ENCODE data around the gene PAAF1.

The PAAF1 gene

DNA sequence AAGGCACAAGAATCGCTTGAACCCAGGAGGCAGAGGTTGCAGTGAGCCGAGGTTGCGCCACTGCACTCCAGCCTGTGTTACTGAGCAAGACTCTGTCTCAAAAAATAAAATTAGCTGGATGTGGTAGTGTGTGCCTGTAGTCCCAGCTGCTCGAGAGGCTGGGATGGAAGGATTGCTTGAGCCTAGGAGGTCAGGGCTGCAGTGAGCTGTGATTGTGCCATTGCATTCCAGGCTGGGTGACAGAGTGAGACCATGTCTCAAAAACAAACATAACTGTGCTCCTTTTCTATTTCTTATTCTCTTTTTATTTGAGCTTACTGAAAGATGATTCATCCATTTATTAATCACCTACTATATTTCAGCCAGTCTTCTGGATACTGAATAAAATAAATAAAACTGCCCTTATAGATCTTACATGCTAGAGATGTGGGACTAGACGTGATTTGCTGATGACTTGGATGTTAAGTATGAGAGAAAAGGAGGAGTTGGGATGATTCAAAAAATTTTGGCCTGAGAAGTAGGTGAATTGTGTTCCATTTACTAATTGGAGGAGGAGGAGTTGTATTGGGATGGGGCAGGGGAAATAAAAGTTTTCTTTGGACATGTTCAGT lies 18.0 kb downstream of the PAAF1 start:
- no peak for TF ChIP-seq Cebpa-rat (IDR thresholded peaks at IDR 0.05)
- H3K4me2 ChIP-seq, result no peak overlapping the region

DNA sequence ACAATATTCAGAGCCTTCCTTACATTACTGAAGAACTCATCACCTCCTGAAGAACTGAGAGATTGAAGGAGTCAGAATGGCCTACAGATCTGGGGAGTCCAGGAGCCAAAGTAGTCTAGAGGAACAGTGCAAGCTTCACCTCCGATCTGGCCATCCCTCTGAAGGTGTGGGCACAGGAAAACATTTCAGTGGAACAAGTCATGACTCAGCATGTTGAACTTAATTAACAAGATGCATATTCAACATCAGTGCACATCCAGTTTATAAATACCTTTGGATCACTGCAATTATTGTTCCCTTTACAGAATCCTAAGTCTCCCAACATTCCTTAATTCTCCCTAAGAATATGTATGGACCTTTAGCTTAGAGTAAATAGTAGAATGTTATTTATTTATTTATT lies 25.5 kb downstream of the PAAF1 start:
- Histone ChIP-seq H3K27me3 (no peaks in the 10 kb centered on the region), H3K9me3 (replicated peaks in 1 of 11) (no peaks in the 10 kb centered on the region), H3K4me1 (peaks cover 0 to 2% (median 0%) of the 10 kb centered on the region in 10 experiments; a peak in 1 of 20 replicates), H3K4me3 (no peak overlapping the region), H3K36me3 (peaks cover 27 to 61% (median 44%) of the 10 kb centered on the region in 11 experiments), H3K4me2 (no peak overlapping the region), H3K9ac (no peak overlapping the region), H3K27ac (no peak overlapping the region), H4K20me1 (no peaks in the 10 kb centered on the region)
- TF ChIP-seq Cebpa-rat (IDR thresholded peaks at IDR 0.05), result no peak

More for the DNA sequence above, 18.0 kb downstream of the PAAF1 start:
- Histone ChIP-seq H3K27ac (no peak overlapping the region), H3K36me3 (peaks cover 37 to 76% (median 57%) of the 10 kb centered on the region in 11 experiments), H3K9ac (no peak overlapping the region), H3K4me3 (no peak overlapping the region), H3K9me3 (replicated peaks in 1 of 11) (peaks cover 0 to 6% (median 0%) of the 10 kb centered on the region in 11 experiments; a peak in 2 of 22 replicates), H4K20me1 (no peaks in the 10 kb centered on the region), H3K4me1 (no peaks in the 10 kb centered on the region), H3K27me3 (no peaks in the 10 kb centered on the region)

DNA sequence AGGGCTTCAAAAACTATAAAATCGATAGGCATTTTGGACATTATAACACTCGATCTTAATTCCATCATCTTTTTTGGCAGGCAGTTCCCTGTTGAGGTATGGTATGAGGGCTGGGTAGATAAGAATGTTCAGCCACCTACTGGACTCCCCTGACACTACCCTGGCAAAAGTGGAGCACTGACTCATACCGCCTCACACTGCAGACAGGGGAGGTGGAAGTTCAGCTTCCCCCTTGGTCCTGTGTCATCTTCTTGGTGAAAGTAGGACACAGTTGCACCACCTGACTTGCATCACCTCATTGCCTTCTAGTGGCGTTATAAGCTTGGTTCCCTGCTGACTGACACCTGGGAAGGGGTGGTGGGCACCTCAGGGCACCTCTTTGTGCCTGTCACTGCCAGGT lies 30.4 kb downstream of the PAAF1 start:
- no peak for TF ChIP-seq Cebpa-rat (IDR thresholded peaks at IDR 0.05)
- peaks cover 0 to 4% (median 0%) of the 10 kb centered on the region in 10 experiments; a peak in 1 of 20 replicates for H3K4me1 ChIP-seq
- no peak overlapping the region for H3K27ac ChIP-seq
- no peaks in the 10 kb centered on the region for H3K27me3 ChIP-seq
- peaks cover 30 to 67% (median 55%) of the 10 kb centered on the region in 11 experiments for H3K36me3 ChIP-seq
- no peak overlapping the region for H3K4me3 ChIP-seq
- H3K9ac ChIP-seq, result no peak overlapping the region
- no peaks in the 10 kb centered on the region for H4K20me1 ChIP-seq
- 0 out of 22 replicates have a peak overlapping the region, but pooled peaks of 1 of the 11 experiments have one; percentile 1 for H3K4me2 ChIP-seq
- H3K9me3 ChIP-seq (replicated peaks in 1 of 11), result no peaks in the 10 kb centered on the region

DNA sequence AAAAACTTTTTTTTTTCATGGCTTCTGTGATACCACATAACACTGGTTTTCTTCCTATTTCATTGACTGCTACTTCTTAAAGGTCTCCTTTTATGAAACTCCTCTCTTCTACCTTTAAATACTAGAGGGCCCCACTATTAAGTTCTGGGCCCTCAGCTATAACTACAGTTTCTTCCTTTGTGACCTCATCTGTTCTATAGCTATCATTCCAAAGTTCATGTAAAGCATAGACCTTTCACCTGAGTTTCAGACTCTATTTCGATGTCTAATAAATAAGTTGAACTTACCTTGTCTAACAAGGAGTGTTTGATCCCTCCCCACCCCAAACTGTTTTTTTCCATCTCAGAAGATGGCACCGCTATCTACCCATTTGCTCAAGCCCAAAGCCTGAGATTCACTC lies 35.2 kb downstream of the PAAF1 start:
- Histone ChIP-seq H3K27me3 (no peaks in the 10 kb centered on the region), H3K4me1 (peaks cover 0 to 13% (median under 1%) of the 10 kb centered on the region in 10 experiments; a peak in 8 of 20 replicates), H3K27ac (no peak overlapping the region), H3K4me2 (no peak overlapping the region), H3K4me3 (no peak overlapping the region), H3K9ac (no peak overlapping the region), H3K36me3 (peaks cover 65 to 93% (median 82%) of the 10 kb centered on the region in 11 experiments), H3K9me3 (replicated peaks in 1 of 11) (no peaks in the 10 kb centered on the region), H4K20me1 (no peaks in the 10 kb centered on the region)
- no peak for TF ChIP-seq Cebpa-rat (IDR thresholded peaks at IDR 0.05)

DNA sequence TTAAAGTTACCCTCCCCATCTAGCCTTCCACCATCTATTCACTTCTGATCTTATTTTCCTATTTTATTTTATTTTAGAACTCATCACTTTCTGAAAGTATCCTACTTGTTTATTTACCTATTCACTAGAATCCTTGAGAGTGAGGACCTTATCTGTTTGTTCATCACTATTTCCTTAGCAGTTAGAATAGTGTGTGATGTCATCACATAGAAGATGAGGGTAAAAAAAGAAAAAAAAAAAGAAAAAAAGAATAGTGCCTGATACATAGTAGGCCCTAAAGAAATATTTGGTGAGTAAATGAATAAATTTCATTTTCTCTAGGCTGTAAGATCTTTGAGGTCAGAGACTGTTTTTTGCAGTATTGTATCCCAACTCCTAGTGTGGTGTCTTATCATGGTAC lies 36.7 kb downstream of the PAAF1 start:
- Histone ChIP-seq H3K4me2 (no peak overlapping the region), H3K27ac (no peak overlapping the region), H3K4me1 (peaks cover 0 to 21% (median 4%) of the 10 kb centered on the region in 10 experiments; a peak in 9 of 20 replicates), H3K36me3 (peaks cover 75 to 100% (median 93%) of the 10 kb centered on the region in 11 experiments), H3K4me3 (no peak overlapping the region), H4K20me1 (no peaks in the 10 kb centered on the region), H3K9me3 (replicated peaks in 1 of 11) (no peaks in the 10 kb centered on the region), H3K27me3 (no peaks in the 10 kb centered on the region), H3K9ac (no peak overlapping the region)
- TF ChIP-seq Cebpa-rat (IDR thresholded peaks at IDR 0.05), result no peak

DNA sequence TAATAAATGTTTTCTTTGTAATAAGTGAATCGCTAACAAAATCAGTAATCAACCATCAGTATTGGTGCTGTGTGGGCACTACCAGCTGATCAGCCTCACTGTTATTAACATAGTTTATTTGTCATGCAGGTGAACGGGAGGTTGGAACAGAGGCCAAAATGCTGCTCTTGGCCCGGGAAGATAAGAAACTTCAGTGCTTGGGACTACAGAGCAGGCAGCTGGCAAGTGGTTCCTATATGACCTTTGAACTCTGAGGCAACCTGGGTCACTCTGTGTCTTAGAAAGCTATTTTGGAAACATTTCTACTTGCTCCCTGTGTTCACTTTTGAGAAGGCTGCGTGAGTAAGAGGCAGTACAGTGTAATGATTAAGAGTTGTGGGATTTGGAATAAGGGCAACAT lies 37.5 kb downstream of the PAAF1 start:
- H3K4me3 ChIP-seq, result no peak overlapping the region
- H3K27me3 ChIP-seq, result no peaks in the 10 kb centered on the region
- peaks cover 77 to 100% (median 94%) of the 10 kb centered on the region in 11 experiments for H3K36me3 ChIP-seq
- H4K20me1 ChIP-seq, result no peaks in the 10 kb centered on the region
- no peak for TF ChIP-seq Cebpa-rat (IDR thresholded peaks at IDR 0.05)
- H3K9me3 ChIP-seq (replicated peaks in 1 of 11), result no peaks in the 10 kb centered on the region
- H3K27ac ChIP-seq, result no peak overlapping the region
- no peak overlapping the region for H3K4me2 ChIP-seq
- no peak overlapping the region for H3K9ac ChIP-seq
- H3K4me1 ChIP-seq, result peaks cover 0 to 21% (median 4%) of the 10 kb centered on the region in 10 experiments; a peak in 9 of 20 replicates

DNA sequence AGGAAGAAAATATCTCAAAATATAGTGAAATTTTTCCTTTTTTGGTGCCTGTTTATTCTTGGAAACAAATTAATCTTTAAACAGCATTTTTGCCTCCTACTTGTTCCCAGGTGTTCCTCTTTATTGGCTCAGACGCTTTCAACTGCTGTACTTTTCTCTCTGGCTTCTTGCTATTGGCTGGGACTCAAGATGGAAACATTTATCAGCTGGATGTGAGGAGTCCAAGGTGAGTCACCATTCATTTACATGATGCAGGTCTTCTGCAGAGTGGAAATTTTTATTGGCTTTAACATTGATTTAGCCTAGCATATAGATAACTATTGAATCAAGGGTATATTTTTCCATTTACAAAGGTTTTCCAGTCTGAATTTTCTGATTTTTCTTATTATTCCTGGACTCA lies 39.6 kb downstream of the PAAF1 start:
- Histone ChIP-seq H3K27ac (no peak overlapping the region), H3K36me3 (peaks cover 76 to 100% (median 96%) of the 10 kb centered on the region in 11 experiments), H3K27me3 (no peaks in the 10 kb centered on the region)

DNA sequence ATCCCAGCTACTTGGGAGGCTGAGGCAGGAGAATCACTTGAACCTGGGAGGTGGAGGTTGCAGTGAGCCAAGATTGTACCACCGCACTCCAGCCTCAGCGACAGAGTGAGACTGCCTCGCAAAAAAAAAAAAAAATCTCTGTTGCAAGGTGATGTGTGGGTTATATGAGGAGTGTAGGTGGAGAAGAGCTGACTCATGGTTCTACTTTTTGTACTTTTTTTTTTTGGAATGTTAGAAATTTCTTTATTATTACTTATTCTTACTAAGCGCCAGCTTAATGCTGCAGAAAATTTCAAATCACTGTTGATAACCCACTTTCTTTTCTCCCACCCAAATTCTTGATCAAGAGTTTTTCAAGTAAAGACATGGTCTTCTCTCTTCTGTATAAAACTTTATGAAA lies 44.4 kb downstream of the PAAF1 start:
- Histone ChIP-seq H4K20me1 (no peaks in the 10 kb centered on the region), H3K4me1 (peaks cover 0 to 16% (median 4%) of the 10 kb centered on the region in 10 experiments; a peak in 9 of 20 replicates), H3K9ac (no peak overlapping the region), H3K27ac (no peak overlapping the region), H3K27me3 (no peaks in the 10 kb centered on the region), H3K9me3 (replicated peaks in 1 of 11) (no peaks in the 10 kb centered on the region), H3K36me3 (peaks cover 55 to 93% (median 83%) of the 10 kb centered on the region in 11 experiments), H3K4me3 (no peak overlapping the region), H3K4me2 (no peak overlapping the region)
- no peak for TF ChIP-seq Cebpa-rat (IDR thresholded peaks at IDR 0.05)

More for the DNA sequence above, 39.6 kb downstream of the PAAF1 start:
- Histone ChIP-seq H3K4me2 (peak overlapping the region in 1 of 11 experiments; percentile 20; a peak in 2 of 22 replicates), H3K9me3 (replicated peaks in 1 of 11) (no peaks in the 10 kb centered on the region), H4K20me1 (no peaks in the 10 kb centered on the region), H3K9ac (no peak overlapping the region), H3K4me1 (peaks cover 0 to 21% (median 4%) of the 10 kb centered on the region in 10 experiments; a peak in 9 of 20 replicates), H3K4me3 (no peak overlapping the region)
- no peak for TF ChIP-seq Cebpa-rat (IDR thresholded peaks at IDR 0.05)

DNA sequence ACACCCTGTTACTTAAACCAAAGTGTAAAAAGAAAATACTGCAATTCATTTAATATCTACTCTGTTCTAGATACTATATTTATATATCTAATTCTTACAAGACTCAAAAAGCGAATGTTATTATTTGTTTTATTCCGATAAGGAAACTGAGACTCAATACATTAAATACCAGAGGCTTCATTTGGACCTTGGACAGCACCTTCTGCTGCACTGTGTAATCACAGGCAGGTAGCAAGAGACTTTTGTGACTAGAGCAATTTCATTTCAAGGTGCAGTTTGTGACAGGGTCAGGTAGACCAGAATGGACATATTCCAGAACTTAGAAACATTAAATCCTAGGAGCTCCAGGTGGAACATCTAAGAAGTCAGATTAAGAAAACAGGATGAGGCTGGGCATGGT lies 52.6 kb downstream of the PAAF1 start:
- Histone ChIP-seq H3K9ac (no peak overlapping the region), H3K36me3 (peaks cover 48 to 92% (median 79%) of the 10 kb centered on the region in 11 experiments), H3K9me3 (replicated peaks in 1 of 11) (no peaks in the 10 kb centered on the region), H3K4me3 (no peak overlapping the region), H3K27ac (no peak overlapping the region), H3K27me3 (no peaks in the 10 kb centered on the region), H4K20me1 (no peaks in the 10 kb centered on the region), H3K4me2 (no peak overlapping the region), H3K4me1 (no peaks in the 10 kb centered on the region)
- no peak for TF ChIP-seq Cebpa-rat (IDR thresholded peaks at IDR 0.05)
